H9 (cell line): Measurements from ENCODE around the gene PPP3CA. TPM values are rescaled to one million over a fixed set of nuclear protein-coding genes. Genes with fewer than 3 reads are reported as not detected.

Experiments used
- DNase-seq: peaks from one replicate; pipeline ENCODE4 v3.0.0-alpha.2; 2017
- H2AFZ ChIP-seq: one replicate; pipeline ENCODE4 v1.6.1; 2013; ENCODE audit warnings: mild to moderate bottlenecking, low read length, control low read depth, moderate library complexity
- H2AK5ac ChIP-seq: 2 replicates; pipeline ENCODE4 v1.6.1; 2013; ENCODE audit warnings: low read length, control low read depth, mixed read lengths; ENCODE audit not compliant: insufficient read length
- H2BK120ac ChIP-seq: one replicate; pipeline ENCODE4 v1.6.1; 2013; ENCODE audit warnings: low read depth, mild to moderate bottlenecking, low read length, control low read depth, inconsistent platforms; ENCODE audit not compliant: poor library complexity, severe bottlenecking
- H2BK12ac ChIP-seq: 2 replicates; pipeline ENCODE4 v1.6.1; 2013; ENCODE audit warnings: low read length, control low read depth, mixed read lengths, low read depth; ENCODE audit not compliant: insufficient read length
- H2BK15ac ChIP-seq: 2 replicates; pipeline ENCODE4 v1.6.1; 2013; ENCODE audit warnings: low read depth, low read length, control low read depth
- H2BK20ac ChIP-seq: one replicate; pipeline ENCODE4 v1.6.1; 2013; ENCODE audit warnings: low read depth, mild to moderate bottlenecking, low read length, control low read depth, inconsistent platforms; ENCODE audit not compliant: poor library complexity, severe bottlenecking
- H2BK5ac ChIP-seq: 2 replicates; pipeline ENCODE4 v1.6.1; 2013; ENCODE audit warnings: low read length, control low read depth, mixed read lengths; ENCODE audit not compliant: insufficient read length
- H3K14ac ChIP-seq: 2 replicates; pipeline ENCODE4 v1.6.1; 2013; ENCODE audit warnings: low read length, control low read depth; ENCODE audit not compliant: insufficient read depth
- H3K18ac ChIP-seq: 2 replicates; pipeline ENCODE4 v1.6.1; 2013; ENCODE audit warnings: low read depth, mild to moderate bottlenecking, mixed read lengths, low read length, control low read depth; ENCODE audit not compliant: insufficient read length
- H3K23ac ChIP-seq: 2 replicates; pipeline ENCODE4 v1.6.1; 2013; ENCODE audit warnings: low read length, control low read depth, mixed read lengths, low read depth; ENCODE audit not compliant: insufficient read length
- H3K23me2 ChIP-seq: 2 replicates; pipeline ENCODE4 v1.6.1; 2013; ENCODE audit warnings: low read depth, mild to moderate bottlenecking, mixed read lengths, low read length, control low read depth; ENCODE audit not compliant: insufficient read length, poor library complexity, severe bottlenecking
- H3K27ac ChIP-seq: 2 replicates; pipeline ENCODE4 v1.5.1; 2013; ENCODE audit warnings: low read length, control low read depth, mixed read lengths, low read depth; ENCODE audit not compliant: insufficient read length
- H3K27me3 ChIP-seq: 2 replicates; pipeline ENCODE4 v1.6.1; 2013; ENCODE audit warnings: low read length, control low read depth, inconsistent platforms; ENCODE audit not compliant: insufficient read depth
- H3K4ac ChIP-seq: 2 replicates; pipeline ENCODE4 v1.6.1; 2013; ENCODE audit warnings: low read depth, mild to moderate bottlenecking, control low read depth, inconsistent platforms, low read length, moderate library complexity
- H3K4me1 ChIP-seq: 2 replicates; pipeline ENCODE4 v1.6.1; 2013; ENCODE audit warnings: low read length, control low read depth, inconsistent platforms; ENCODE audit not compliant: insufficient read depth
- H3K4me2 ChIP-seq: 2 replicates; pipeline ENCODE4 v1.6.1; 2013; ENCODE audit warnings: low read length, control low read depth, mixed read lengths; ENCODE audit not compliant: insufficient read length, insufficient read depth
- H3K56ac ChIP-seq: 2 replicates; pipeline ENCODE4 v1.6.1; 2013; ENCODE audit warnings: low read depth, mild to moderate bottlenecking, mixed read lengths, low read length, control low read depth; ENCODE audit not compliant: insufficient read length
- H3K79me1 ChIP-seq: 2 replicates; pipeline ENCODE4 v1.6.1; 2013; ENCODE audit warnings: low read depth, mild to moderate bottlenecking, moderate library complexity, low read length, control low read depth, inconsistent platforms; ENCODE audit not compliant: insufficient read depth, poor library complexity, severe bottlenecking
- H3K79me2 ChIP-seq: 2 replicates; pipeline ENCODE4 v1.6.1; 2013; ENCODE audit warnings: low read length, control low read depth, inconsistent platforms; ENCODE audit not compliant: insufficient read depth
- H3K9ac ChIP-seq: 2 replicates; pipeline ENCODE4 v1.6.1; 2013; ENCODE audit warnings: low read length, control low read depth, mixed read lengths; ENCODE audit not compliant: insufficient read length; ENCODE audit errors: extremely low read depth
- H3K9me3 ChIP-seq: one replicate; pipeline ENCODE4 v1.6.1; 2013; ENCODE audit warnings: low read depth, low read length, inconsistent platforms; ENCODE audit not compliant: control insufficient read depth
- H3T11ph ChIP-seq: one replicate; pipeline ENCODE4 v1.6.1; 2013; ENCODE audit warnings: mild to moderate bottlenecking, low read length, control low read depth, inconsistent platforms
- H4K20me1 ChIP-seq: one replicate; pipeline ENCODE4 v1.6.1; 2013; ENCODE audit not compliant: control insufficient read depth, insufficient read length, insufficient read depth
- H4K5ac ChIP-seq: 2 replicates; pipeline ENCODE4 v1.6.1; 2013; ENCODE audit warnings: low read depth, mild to moderate bottlenecking, mixed read lengths, low read length, control low read depth; ENCODE audit not compliant: insufficient read length
- H4K8ac ChIP-seq: replicated peaks from 2 replicates; pipeline ENCODE4 v1.6.1; 2013; ENCODE audit warnings: low read length, control low read depth, mixed read lengths, low read depth; ENCODE audit not compliant: insufficient read length
- H4K91ac ChIP-seq: 2 replicates; pipeline ENCODE4 v1.6.1; 2013; ENCODE audit warnings: low read depth, mild to moderate bottlenecking, moderate library complexity, mixed read lengths, low read length, control low read depth; ENCODE audit not compliant: insufficient read length
- H3K27ac Mint-ChIP-seq, 3 experiments: 2 replicates in 2 of 3; 3 replicates in 1 of 3; pipeline ENCODE4 v1.8.0; 2020 to 2021; ENCODE audit warnings: mixed read lengths in 3 of 3, mild to moderate bottlenecking in 1 of 3, moderate library complexity in 1 of 3
- H3K27me3 Mint-ChIP-seq: 2 replicates; pipeline ENCODE4 v1.8.0; 2021; ENCODE audit warnings: low read depth, mild to moderate bottlenecking, moderate library complexity, mixed read lengths
- H3K36me3 Mint-ChIP-seq, 3 experiments: 2 replicates in 2 of 3; 3 replicates in 1 of 3; pipeline ENCODE4 v1.8.0; 2020 to 2021; ENCODE audit warnings: low read depth in 3 of 3, mixed read lengths in 3 of 3; ENCODE audit not compliant: insufficient read depth in 1 of 3
- H3K4me1 Mint-ChIP-seq, 2 experiments: 2 replicates each; pipeline ENCODE4 v1.8.0; 2020; ENCODE audit warnings: mixed read lengths in 2 of 2
- H3K4me3 Mint-ChIP-seq, 2 experiments: 2 replicates in 1 of 2; 3 replicates in 1 of 2; pipeline ENCODE4 v1.8.0; 2020 to 2021; ENCODE audit warnings: mild to moderate bottlenecking in 2 of 2, mixed read lengths in 2 of 2, moderate library complexity in 1 of 2
- H3K9me3 Mint-ChIP-seq, 2 experiments: 2 replicates in 1 of 2; 3 replicates in 1 of 2; pipeline ENCODE4 v1.8.0; 2020; ENCODE audit warnings: mild to moderate bottlenecking in 2 of 2, mixed read lengths in 2 of 2, moderate library complexity in 1 of 2
- CTCF ChIP-seq: fragments of 200-600 bp; sonication (generic); conservative IDR thresholded peaks from 3 replicates; pipeline ENCODE4 v1.8.0; 2021; ENCODE audit warnings: antibody characterized with exemption, mild to moderate bottlenecking
- WGBS: extraction: QIAGEN DNeasy Blood & Tissue Kit; methylation state at CpG from one replicate; pipeline ENCODE4 v1.1.7; 2013; ENCODE audit warnings: missing lambda C conversion rate, low lambda C conversion rate, mixed read lengths; ENCODE audit not compliant: insufficient read length; ENCODE audit errors: extremely low coverage; 5-methylcytosine and 5-hydroxymethylcytosine counted together
- total RNA-seq: library from RNA; stranded (reverse); gene quantifications from 2 replicates; pipeline ENCODE4 v1.2.1, GENCODE V29; 2021

Gene PPP3CA
- total RNA-seq, 1 experiment from 2014 or later, result 16.8 TPM

GRCh38 chr4:101291198-101291597, 56.1 kb downstream of the PPP3CA start:
- Histone ChIP-seq H3K56ac (no peak overlapping the region), H2AK5ac (no peak overlapping the region), H3K79me2 (peaks cover 4% of the 10 kb centered on the region; the same call in 1 of the 2 replicates), H3K27ac (no peak overlapping the region), H4K8ac (no peak overlapping the region), H4K91ac (no peak overlapping the region), H4K5ac (no peak overlapping the region), H3K4me1 (peaks cover 12% of the 10 kb centered on the region; the same call in 1 of the 2 replicates), H2BK20ac (no peak overlapping the region), H3K23ac (no peak overlapping the region), H2BK5ac (no peak overlapping the region), H2BK15ac (no peak overlapping the region), H3K27me3 (no peaks in the 10 kb centered on the region), H2AFZ (no peak overlapping the region), H3K4ac (no peak overlapping the region), H3K4me2 (no peak overlapping the region), H3K14ac (no peak overlapping the region), H3K9ac (no peak overlapping the region), H3T11ph (no peak overlapping the region), H3K23me2 (no peaks in the 10 kb centered on the region), H3K18ac (no peak overlapping the region), H3K9me3 (no peaks in the 10 kb centered on the region), H2BK12ac (no peak overlapping the region), H4K20me1 (no peaks in the 10 kb centered on the region), H2BK120ac (no peak overlapping the region), H3K79me1 (no peaks in the 10 kb centered on the region)
- Mint-ChIP-seq H3K27me3 (no peaks in the 10 kb centered on the region), H3K4me3 (no peak overlapping the region), H3K9me3 (no peaks in the 10 kb centered on the region), H3K4me1 (peaks cover 18 to 33% of the 10 kb centered on the region in 2 experiments), H3K27ac (peak overlapping the region in 1 of 3 experiments; percentile 29; a peak in 2 of 7 replicates), H3K36me3 (0 out of 7 replicates have a peak, but pooled peaks cover 0 to 2% (median 0%) of the 10 kb centered on the region in 3 experiments)
- TF ChIP-seq CTCF, result no peak
- WGBS, result no CpG with 5 or more reads among the region's 1 CpG
- no peak for DNase-seq
